ENCODE measurements around the gene TAF15.

The TAF15 gene

GRCh38 chr17:35808962-35809854 is at the start of gene TAF15:
Gene TAF15, plus strand, starts transcription at chr17:35809484. Its CDS starts 86 bp downstream, at chr17:35809570.
- DNase-seq = peak; percentile 95

- DNase-seq = no peak
These were observed 48.7 kb upstream of the TAF15 start, which contains the start of gene C17orf50 for GRCh38 chr17:35760587-35760986. Gene C17orf50, plus strand, starts transcription at chr17:35760887. Its CDS starts 55 bp downstream, at chr17:35760942.

DNA sequence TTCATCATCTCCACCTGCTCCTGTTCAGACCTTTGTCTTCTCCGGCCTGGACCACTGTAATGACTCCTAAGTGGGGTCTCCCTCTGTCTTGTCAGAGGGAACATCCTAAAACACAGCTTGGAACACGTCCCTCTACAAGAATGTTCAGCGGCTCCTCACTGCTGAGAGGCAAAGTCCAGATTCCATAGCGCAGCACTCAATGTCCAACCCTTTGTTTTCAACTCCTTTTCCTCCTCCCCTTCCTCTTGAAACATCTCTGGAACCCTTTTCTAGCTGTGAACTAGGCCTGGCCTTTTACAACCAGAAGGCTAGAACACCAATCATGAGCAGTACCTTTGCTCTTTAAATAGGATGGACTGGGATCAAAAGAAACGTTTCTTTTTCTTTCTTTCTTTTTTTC is 47.7 kb upstream of the TAF15 start:
- DNase-seq = no peak

- no peak for DNase-seq
These were observed 45.5 kb upstream of the TAF15 start for GRCh38 chr17:35763767-35764122.

DNA sequence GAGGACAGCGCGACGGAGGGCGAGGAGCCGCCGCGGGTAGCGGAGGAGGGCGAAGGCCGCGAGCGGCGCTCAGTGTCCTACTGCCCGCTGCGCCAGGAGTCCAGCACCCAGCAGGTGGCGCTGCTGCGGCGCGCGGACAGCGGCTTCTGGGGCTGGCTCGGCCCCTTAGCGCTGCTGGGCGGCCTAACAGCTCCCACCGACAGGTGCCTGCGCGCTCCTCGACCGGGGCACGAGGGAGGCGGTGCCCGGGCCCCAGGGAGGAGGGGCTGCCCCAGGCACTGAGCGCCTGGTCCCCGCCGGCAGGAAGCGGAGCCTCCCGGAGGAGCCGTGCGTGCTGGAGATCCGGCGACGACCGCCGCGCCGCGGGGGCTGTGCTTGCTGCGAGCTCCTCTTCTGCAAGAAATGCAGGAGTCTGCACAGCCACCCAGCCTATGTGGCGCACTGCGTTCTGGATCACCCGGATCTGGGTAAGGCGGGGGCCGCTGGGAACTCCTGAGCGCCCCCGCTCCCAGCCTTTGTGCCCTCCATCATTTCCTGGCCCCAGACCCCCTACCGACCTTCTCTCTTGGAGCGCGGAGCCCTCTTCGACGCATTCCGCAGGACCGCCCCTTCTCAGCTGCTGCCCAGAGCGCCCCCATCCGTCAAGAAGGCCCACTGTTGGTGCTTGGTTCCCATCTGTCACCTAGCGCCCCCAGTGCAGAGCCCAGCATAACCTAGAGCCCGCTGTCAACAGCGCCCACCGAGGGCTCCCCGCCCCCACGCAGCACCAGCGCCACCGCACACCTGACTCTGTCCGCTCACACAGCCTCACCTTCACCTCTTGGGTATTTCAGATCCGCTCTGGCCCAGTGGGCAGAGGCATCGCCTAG is 44.9 kb upstream of the TAF15 start:
- DNase-seq = peak; percentile 85

- no peak for DNase-seq
These were observed 44.1 kb upstream of the TAF15 start for GRCh38 chr17:35765086-35765710.

- DNase-seq = no peak
These were observed 43.4 kb upstream of the TAF15 start for GRCh38 chr17:35765756-35766488.

DNA sequence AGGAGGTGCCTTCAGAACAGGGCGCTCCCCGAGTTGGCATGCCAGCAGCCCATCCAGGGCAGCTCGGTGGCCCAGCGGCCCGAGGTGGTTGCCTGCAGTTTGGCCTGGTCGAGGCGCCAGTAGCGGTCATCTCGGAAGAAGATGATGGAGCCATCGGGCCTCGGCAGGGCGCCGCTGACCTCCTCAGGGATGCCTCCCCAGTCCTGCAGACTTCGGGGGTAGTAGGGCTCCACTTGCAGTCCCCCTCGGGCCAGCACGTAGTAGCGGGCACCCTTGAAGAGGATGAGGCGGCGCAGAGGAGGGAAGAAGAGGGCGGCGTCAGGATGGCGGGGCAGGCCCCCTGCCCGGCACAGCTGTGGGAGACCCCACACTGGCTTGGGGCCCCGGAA is 42.8 kb upstream of the TAF15 start:
- no peak for DNase-seq

GRCh38 chr17:35766903-35767510 is 42.3 kb upstream of the TAF15 start:
- peak; percentile 16 for DNase-seq

DNA sequence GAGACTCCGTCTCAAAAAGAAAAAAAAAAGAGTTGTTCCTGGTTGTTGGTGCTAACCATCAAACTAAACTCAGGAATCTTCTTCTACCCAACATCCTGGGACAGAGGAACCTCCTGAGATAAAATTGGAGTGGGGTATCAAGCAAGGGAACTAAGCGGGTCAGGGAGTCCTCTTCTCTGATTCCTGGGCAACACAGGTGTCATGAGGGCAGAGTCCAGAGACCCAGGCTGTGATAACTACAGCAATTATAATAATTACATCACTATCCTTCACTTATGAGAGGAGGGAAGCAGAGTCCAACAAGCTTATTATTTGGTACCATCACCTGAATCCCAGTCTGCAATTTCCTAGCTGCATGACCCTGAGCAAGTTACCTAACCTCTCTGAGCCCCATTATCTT is 40.5 kb upstream of the TAF15 start:
- DNase-seq = no peak

GRCh38 chr17:35769895-35770486 is 39.3 kb upstream of the TAF15 start:
- no peak for DNase-seq

DNA sequence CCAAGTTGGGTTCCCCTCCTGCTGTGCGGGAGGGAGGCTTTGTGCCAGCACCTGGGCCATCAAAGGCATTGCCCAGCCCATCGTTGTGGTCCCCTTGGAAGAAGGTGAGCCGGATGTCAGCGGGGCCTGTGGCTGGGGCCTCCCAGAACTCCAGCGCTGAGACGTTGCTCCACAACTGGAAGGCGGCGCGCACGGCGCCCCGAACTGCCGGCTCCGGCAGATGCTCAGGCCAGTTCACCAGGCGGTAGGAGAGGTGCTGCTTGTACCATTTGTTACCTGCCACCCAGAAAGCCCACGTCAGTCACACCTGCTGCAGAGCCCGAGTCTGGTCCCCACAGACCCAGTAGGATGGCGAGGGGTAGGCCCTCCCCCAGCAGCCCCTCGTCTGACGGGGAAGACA is 36.2 kb upstream of the TAF15 start:
- no peak for DNase-seq

DNA sequence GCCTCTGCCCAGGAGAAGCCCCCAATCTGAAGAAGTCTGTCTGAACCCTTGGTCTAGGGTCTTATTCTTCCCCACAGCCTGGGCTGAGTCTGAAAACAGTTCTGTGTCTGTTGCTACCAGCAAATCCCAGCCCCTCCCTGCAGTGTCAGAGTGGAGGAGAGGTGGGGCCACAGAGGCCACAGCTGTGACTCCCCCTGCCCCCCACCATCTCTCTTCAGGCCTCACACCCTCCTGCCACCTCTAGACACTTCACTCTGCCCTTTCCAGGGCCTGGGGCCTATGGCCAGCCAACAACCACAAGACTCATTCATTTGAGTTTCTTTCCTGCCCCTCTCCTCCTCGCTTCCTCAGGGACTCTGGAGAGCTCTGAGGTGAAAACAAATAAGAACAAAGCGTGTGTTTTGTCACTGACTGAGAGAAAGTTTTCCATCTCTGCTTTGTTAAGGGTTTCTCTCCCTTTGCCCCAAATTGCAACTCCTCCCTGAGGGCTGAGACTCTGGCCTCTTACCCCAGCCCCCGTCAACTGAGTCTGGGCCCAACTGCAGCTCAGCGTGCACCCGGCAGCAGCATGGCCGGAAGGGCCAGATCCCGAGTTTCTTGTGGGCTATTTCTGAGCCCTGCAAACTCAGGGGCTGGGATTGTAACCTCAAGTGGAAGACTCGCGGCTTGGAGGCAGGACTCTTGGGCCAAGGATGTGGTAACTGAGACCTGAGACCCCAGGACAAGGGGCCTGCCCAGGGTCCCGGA is 35.4 kb upstream of the TAF15 start:
- no peak for DNase-seq

- DNase-seq = no peak
These were observed 34.8 kb upstream of the TAF15 start for GRCh38 chr17:35774499-35774898.

DNA sequence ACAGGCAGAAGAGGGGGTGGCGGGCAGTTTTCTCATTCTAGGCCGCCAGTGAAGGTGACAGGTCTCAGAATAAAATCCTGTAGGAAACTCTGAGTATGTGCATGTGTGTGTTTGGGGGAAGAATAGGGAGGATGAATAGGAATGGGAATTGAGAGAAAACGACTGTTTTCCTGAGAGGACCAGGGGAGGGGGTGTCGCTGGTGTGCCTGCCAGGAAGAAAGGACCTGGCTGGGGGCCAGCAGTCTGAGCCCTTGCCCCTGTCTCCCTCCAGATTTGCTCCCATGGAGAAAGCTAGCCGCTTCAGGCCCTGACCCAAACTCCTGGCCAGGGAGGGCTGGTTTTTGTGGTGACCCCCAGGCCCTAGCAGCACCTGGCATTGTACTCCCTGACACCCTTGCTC is 34.2 kb upstream of the TAF15 start:
- DNase-seq = no peak

GRCh38 chr17:35775583-35775982 is 33.7 kb upstream of the TAF15 start:
- no peak for DNase-seq

DNA sequence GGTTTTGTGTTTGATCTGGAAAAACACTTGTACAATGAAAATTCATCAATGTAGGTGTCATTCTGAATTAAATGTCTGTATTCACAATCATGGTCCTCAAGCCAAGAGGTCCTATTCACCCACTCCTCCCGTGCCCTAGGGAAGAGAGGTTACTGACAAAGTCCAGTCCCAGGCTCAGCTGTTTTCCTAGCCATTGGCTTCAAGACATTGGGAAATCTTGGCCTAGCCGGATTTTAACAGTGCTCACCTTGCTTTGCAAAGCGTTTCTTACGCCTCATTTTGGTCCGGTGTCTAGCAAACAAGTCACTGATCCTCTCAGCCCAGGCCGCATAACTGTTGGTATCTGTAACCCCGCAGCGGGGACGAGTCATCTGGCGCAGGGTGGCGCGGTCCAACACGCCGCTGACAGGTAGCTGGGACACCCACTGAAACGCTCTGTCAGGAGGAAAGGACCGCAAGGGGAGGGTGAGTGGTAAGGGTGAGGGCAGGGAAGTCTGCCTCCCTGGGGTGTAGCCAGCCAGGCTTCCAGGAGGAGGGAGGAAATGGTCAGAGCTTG is 30.6 kb upstream of the TAF15 start:
- no peak for DNase-seq

DNA sequence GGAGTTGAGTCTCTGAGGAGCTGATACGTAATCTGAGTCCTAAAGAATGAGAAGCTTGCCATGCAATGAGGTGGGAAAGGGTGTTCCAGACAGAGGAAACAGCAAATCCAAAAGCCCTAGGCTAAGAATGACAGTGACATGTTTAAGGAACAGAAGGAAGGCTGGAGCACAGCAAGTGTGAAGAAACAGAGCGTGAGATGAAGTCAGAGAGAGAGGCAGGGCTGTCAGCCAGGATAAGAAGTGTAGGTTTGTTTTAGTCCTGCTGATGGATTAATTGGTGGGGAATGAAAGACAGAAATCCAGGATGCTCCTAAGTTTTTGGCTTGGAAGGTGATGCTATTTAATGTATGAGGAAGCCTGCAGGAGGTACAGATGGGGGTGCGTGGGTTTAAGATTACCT is 28.3 kb upstream of the TAF15 start:
- no peak for DNase-seq

DNA sequence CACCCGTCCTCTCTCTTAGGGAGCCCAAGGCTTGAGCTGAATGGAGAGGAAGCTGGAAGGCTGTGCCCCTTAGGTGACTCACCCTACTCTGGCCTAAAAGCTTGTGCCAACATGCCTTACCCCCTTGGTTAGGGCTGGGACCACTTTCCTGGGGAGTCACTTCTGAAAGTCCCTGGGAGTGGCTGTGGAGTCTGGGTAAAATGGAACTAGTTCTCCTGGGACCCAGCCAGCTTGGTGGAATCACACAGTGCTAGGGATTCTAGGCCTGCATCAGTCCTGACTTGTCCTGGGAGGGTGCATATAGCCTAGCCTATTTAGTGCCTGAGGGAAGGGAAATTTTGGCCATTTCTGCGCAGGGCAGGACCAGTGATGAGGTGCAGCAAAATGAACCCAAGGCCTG is 24.4 kb upstream of the TAF15 start:
- no peak for DNase-seq

DNA sequence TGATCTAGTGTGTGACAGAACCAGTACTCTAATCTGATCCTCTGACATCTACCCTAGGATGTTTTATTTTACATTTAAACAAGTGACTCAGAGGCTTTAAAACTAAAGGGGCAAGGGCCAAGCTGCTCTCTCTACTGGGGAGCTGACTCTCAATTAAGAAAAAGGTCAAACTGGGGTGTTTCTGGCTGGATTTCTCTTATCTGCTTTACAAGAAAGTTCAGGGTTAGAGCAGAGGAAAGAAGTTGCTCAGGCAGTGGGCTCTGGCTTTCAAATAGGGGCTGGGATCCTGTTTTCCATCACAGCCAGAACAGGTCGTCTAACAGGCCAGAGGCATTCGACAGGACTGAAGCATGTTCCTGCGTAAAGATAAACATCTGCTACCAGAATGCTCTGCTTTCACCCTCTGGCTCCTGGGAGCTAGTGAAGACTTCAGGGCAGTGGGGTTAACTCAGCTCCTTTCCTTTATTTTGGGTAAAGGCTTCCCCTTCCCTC is 22.3 kb upstream of the TAF15 start:
- DNase-seq = no peak
